Stomach smooth muscle (tissue), 2 donors: ENCODE data around the gene GDF10.

Experiments
- H3K27ac ChIP-seq: one replicate; pipeline ENCODE4 v1.7.0; 2013; ENCODE audit warnings: mild to moderate bottlenecking, low read length, inconsistent platforms
- H3K27me3 ChIP-seq, 2 donors: one replicate each; pipeline ENCODE4 v1.7.0; 2013; ENCODE audit warnings: low read length in 2 of 2; ENCODE audit not compliant: insufficient read depth in 2 of 2, control insufficient read depth in 1 of 2
- H3K36me3 ChIP-seq, 2 donors: one replicate each; pipeline ENCODE4 v1.7.0; 2013; ENCODE audit warnings: low read length in 2 of 2; ENCODE audit not compliant: control insufficient read depth in 2 of 2, insufficient read depth in 2 of 2
- H3K4me1 ChIP-seq: one replicate; pipeline ENCODE4 v1.7.0; 2013; ENCODE audit warnings: low read length; ENCODE audit not compliant: control insufficient read depth, insufficient read depth
- H3K4me3 ChIP-seq, 2 donors: one replicate each; pipeline ENCODE4 v1.7.0; 2013; ENCODE audit warnings: low read length in 2 of 2
- H3K9ac ChIP-seq, 2 donors: one replicate each; pipeline ENCODE4 v1.7.0; 2013; ENCODE audit warnings: low read length in 2 of 2, mild to moderate bottlenecking in 1 of 2
- H3K9me3 ChIP-seq, 2 donors: one replicate each; pipeline ENCODE4 v1.7.0; 2013; ENCODE audit warnings: low read length in 2 of 2; ENCODE audit not compliant: control insufficient read depth in 2 of 2
- donor health status: healthy.
- donor health status: Pancreatic carcinoma.

The GDF10 gene

GRCh38 chr10:47295411-47295810 lies 4.6 kb upstream of the GDF10 start:
- peaks cover 9% of the 10 kb centered on the region for H3K4me1 ChIP-seq
- H3K36me3 ChIP-seq: no peaks in the 10 kb centered on the region
- H3K9ac ChIP-seq: no peak overlapping the region
- H3K4me3 ChIP-seq: no peak overlapping the region
- peaks cover 2 to 7% of the 10 kb centered on the region in 2 donors for H3K27me3 ChIP-seq
- no peaks in the 10 kb centered on the region for H3K9me3 ChIP-seq
- no peak overlapping the region for H3K27ac ChIP-seq

- Histone ChIP-seq H3K36me3 (no peaks in the 10 kb centered on the region), H3K9ac (no peak overlapping the region), H3K27me3 (peaks cover 8 to 16% of the 10 kb centered on the region in 2 donors), H3K27ac (no peak overlapping the region), H3K4me3 (no peak overlapping the region), H3K4me1 (peaks cover 14% of the 10 kb centered on the region), H3K9me3 (no peaks in the 10 kb centered on the region)
Measured at GRCh38 chr10:47296156-47296894, 3.7 kb upstream of the GDF10 start.

- Histone ChIP-seq H3K9ac (no peak overlapping the region), H3K4me1 (peaks cover 14% of the 10 kb centered on the region), H3K36me3 (no peaks in the 10 kb centered on the region), H3K4me3 (no peak overlapping the region), H3K27ac (no peak overlapping the region), H3K27me3 (peaks cover 14 to 22% of the 10 kb centered on the region in 2 donors), H3K9me3 (no peaks in the 10 kb centered on the region)
Measured at GRCh38 chr10:47296941-47297340, 3.1 kb upstream of the GDF10 start.

- Histone ChIP-seq H3K9ac (no peak overlapping the region), H3K4me3 (no peak overlapping the region), H3K9me3 (no peaks in the 10 kb centered on the region), H3K36me3 (no peaks in the 10 kb centered on the region), H3K27ac (no peak overlapping the region), H3K27me3 (peaks cover 17 to 22% of the 10 kb centered on the region in 2 donors), H3K4me1 (peaks cover 14% of the 10 kb centered on the region)
Measured at GRCh38 chr10:47297866-47298540, 2.0 kb upstream of the GDF10 start.

- no peak overlapping the region for H3K4me3 ChIP-seq
- H3K36me3 ChIP-seq: no peaks in the 10 kb centered on the region
- H3K27me3 ChIP-seq: peaks cover 17 to 22% of the 10 kb centered on the region in 2 donors
- H3K27ac ChIP-seq: no peak overlapping the region
- no peaks in the 10 kb centered on the region for H3K9me3 ChIP-seq
- no peak overlapping the region for H3K9ac ChIP-seq
- H3K4me1 ChIP-seq: peaks cover 14% of the 10 kb centered on the region
Measured at GRCh38 chr10:47298715-47299114, 1.3 kb upstream of the GDF10 start.

- no peaks in the 10 kb centered on the region for H3K36me3 ChIP-seq
- peaks cover 14% of the 10 kb centered on the region for H3K4me1 ChIP-seq
- peak overlapping the region; percentile 16 to 60 for H3K4me3 ChIP-seq
- H3K9ac ChIP-seq: no peak overlapping the region
- H3K27ac ChIP-seq: no peak overlapping the region
- no peaks in the 10 kb centered on the region for H3K9me3 ChIP-seq
- H3K27me3 ChIP-seq: peaks cover 20 to 24% of the 10 kb centered on the region in 2 donors
Measured at GRCh38 chr10:47300429-47300931, 483 bp downstream of the GDF10 start.

GRCh38 chr10:47301833-47302232 lies 1.8 kb downstream of the GDF10 start:
- Histone ChIP-seq H3K27ac (no peak overlapping the region), H3K9me3 (no peaks in the 10 kb centered on the region), H3K36me3 (no peaks in the 10 kb centered on the region), H3K4me1 (peaks cover 11% of the 10 kb centered on the region), H3K9ac (no peak overlapping the region), H3K27me3 (peaks cover 21 to 25% of the 10 kb centered on the region in 2 donors), H3K4me3 (peak overlapping the region in 1 of 2 donors; percentile 60)

GRCh38 chr10:47303105-47303504 lies 3.1 kb downstream of the GDF10 start:
- H3K4me3 ChIP-seq: no peak overlapping the region
- H3K27me3 ChIP-seq: peaks cover 23 to 25% of the 10 kb centered on the region in 2 donors
- H3K9ac ChIP-seq: no peak overlapping the region
- no peaks in the 10 kb centered on the region for H3K36me3 ChIP-seq
- peaks cover 11% of the 10 kb centered on the region for H3K4me1 ChIP-seq
- H3K9me3 ChIP-seq: no peaks in the 10 kb centered on the region
- H3K27ac ChIP-seq: no peak overlapping the region

- H3K9me3 ChIP-seq: no peaks in the 10 kb centered on the region
- H3K27me3 ChIP-seq: peaks cover 25 to 26% of the 10 kb centered on the region in 2 donors
- no peaks in the 10 kb centered on the region for H3K36me3 ChIP-seq
- no peak overlapping the region for H3K9ac ChIP-seq
- no peak overlapping the region for H3K4me3 ChIP-seq
- peaks cover 11% of the 10 kb centered on the region for H3K4me1 ChIP-seq
- H3K27ac ChIP-seq: no peak overlapping the region
Measured at GRCh38 chr10:47303866-47304265, 3.9 kb downstream of the GDF10 start.

GRCh38 chr10:47305566-47305965 lies 5.6 kb downstream of the GDF10 start:
- Histone ChIP-seq H3K27ac (no peak overlapping the region), H3K4me3 (no peak overlapping the region), H3K4me1 (peaks cover 4% of the 10 kb centered on the region), H3K9me3 (no peaks in the 10 kb centered on the region), H3K9ac (no peak overlapping the region), H3K36me3 (no peaks in the 10 kb centered on the region), H3K27me3 (peaks cover 16 to 26% of the 10 kb centered on the region in 2 donors)
